Measurements from ENCODE around the gene MDFIC2.
"Not testable (repeated sequence)": the region's sequence is repeated elsewhere in the genome, so short reads cannot be mapped to it uniquely, and the experiment has no call there.

MDFIC2 gene

GRCh38 chr3:70256566-70256965, 55.9 kb downstream of the MDFIC2 start:
- no peak for DNase-seq (ENCODE audit: low spot score)

GRCh38 chr3:70250492-70250891, 61.9 kb downstream of the MDFIC2 start:
- DNase-seq (ENCODE audit: low spot score), result no peak

- DNase-seq (ENCODE audit: low spot score), result no peak
These were observed 62.8 kb downstream of the MDFIC2 start for GRCh38 chr3:70249509-70250160.

- DNase-seq (ENCODE audit: low spot score), result no peak
These were observed 63.6 kb downstream of the MDFIC2 start for GRCh38 chr3:70248856-70249255.

DNA sequence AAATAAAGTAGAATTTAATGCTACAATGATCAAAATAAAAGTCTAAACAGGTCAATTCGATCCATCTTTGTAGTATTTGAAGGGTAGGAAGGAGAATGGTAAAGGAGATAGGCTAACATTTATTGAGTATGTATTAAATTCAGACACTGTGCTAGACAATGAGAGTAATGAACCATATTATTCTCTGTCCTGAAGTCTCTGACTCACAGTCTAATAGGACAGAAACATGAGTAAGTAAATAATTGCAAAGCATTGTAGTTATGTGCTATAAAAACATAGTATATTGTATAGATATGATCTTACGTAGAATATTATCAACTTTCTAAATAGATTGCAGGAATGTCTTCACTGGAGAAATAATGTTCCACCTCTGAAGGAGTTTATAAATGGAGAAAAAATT, 64.5 kb downstream of the MDFIC2 start:
- no peak for DNase-seq (ENCODE audit: low spot score)

DNA sequence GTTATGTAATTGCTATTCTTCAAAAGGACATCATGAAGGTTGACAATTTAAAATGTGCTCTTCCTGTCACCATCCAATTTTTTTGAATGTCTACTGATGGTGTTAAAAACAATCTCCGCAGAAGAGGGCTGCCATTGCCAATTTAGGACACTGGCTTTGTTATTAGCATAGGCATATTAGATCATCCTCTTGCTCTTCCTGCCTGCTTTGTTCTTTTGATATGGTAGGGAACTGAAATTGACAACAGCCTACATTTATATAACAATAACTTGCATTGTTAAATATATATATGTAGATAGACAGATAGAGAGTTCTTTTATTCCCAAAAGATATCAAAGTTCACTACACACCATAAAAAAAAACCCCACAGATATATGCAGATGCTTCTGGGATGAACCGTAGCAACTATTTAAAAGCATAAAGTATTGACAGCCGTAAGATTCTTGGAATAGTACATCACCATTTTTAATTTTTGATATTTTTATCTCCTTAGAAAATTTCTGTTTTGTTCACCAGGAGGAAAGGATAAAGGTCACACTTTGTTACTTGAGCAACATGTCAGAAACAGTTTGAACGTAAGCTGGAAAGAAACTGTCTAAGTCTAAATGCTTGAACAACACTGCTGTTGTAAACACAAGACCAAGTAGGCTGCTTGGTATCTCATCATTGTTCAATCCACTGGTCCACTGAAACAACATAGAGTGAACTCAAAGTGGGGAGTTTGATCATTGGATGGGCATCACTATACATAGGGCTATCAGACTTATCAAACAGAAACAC, 66.5 kb downstream of the MDFIC2 start:
- DNase-seq (ENCODE audit: low spot score), result no peak

- DNase-seq (ENCODE audit: low spot score), result no peak
These were observed 68.0 kb downstream of the MDFIC2 start for GRCh38 chr3:70244422-70244821.

DNA sequence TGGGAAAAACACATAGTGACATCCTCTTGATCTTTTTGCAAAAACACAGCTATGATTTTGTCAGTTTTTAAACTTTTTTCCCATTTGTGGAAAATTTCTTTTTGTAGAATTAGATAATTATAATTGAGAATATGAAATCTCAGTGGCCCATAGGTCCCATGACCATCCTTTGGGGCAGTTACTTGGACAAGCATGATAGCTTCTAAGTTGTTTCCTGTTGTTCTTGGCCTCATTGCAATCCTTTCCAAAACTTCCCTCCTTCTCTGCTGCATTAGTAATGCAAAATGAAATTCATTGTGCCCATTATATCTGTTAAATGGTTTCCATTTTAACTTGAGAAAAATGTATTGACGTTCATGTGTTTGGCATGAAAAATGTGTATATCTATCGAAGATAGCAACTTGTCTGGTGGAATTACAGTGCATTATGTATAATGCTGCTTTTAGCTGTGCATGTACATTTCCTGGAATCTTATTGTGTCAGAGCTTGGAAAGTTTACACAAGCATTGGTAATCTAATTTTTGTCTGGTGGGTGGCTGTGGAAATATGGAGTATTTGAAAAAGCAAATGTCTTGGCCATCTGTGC, 70.0 kb downstream of the MDFIC2 start:
- no peak for DNase-seq (ENCODE audit: low spot score)

DNA sequence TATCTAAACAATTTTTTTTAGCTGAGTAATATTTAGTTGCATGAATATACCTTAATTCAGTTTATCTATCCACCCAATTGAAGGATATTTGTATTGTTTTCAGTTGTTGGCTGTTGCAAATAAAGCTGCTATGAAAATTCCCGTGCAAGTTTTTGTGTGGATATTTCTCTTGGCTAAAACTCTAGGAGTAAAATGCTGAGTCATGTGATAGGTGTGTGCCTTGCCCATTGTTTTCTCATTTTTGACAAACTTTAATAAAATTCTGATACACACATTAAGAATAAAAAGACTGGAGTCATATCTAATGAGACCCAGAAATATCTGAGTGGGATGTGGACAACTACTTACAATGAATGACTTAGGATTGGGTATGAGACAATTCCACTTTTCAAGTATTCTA, 78.6 kb downstream of the MDFIC2 start:
- no peak for DNase-seq (ENCODE audit: low spot score)

DNA sequence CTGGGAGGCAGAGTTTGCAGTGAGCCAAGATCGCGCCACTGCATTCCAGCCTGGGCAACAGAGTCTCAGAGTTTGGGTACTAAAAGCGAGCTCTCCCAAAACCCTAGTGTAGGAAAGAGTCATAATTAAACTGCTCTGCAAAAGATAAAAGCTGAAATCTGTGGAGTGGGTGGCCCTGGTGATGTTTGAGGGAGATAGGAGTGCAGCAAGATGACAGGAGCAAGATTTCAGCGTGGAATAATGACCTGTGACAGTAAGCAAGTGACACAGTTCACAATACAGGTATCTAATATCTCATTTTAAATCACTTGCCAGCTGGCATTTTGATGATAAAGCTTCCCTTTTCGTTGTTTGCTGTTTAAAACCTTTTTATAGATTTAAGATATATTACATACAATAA, 79.3 kb downstream of the MDFIC2 start:
- no peak for DNase-seq (ENCODE audit: low spot score)

DNA sequence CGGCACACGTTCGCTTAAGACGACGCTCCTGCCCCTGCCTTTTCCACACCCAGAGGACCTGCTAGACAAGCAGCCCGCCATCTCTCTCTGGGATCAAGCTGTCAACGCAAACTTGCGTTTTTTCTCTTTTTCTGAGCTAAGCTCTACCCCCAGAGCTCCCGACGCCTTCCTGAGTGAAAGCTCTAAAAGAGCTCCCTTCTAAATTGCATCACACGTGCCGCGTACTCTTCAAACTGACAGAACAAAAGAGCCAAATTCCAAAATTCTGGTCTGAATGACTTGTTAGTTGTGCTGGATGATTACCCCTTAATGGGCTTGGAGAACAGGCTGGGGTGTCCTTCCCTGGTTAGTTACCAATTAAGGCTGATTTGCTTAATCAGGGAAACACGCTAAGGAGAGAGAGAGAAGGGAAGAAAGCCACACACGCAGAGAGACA, 81.2 kb downstream of the MDFIC2 start:
- no peak for DNase-seq (ENCODE audit: low spot score)

DNA sequence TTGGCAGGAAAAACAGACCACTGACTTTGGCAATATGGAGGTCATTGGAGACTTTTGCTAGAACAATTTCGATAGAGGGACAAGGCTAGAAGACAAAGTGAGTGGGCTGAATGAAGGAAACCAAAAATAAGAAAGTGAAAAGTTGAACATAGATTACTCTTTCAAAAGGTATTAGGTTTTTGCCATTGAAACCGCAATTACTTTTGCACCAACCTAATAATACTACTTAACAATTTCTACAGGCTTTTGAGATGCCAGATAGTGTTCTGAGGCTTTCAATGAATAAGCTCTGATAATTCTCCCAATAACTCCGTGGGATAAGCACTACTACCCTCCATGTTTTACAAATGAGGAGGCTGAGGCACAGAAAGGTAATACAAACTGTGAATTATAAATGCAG, 85.0 kb downstream of the MDFIC2 start:
- DNase-seq (ENCODE audit: low spot score), result no peak

GRCh38 chr3:70225146-70225545, 87.3 kb downstream of the MDFIC2 start:
- DNase-seq (ENCODE audit: low spot score), result no peak

- no peak for DNase-seq (ENCODE audit: low spot score)
These were observed 88.1 kb downstream of the MDFIC2 start for GRCh38 chr3:70224337-70224736.

DNA sequence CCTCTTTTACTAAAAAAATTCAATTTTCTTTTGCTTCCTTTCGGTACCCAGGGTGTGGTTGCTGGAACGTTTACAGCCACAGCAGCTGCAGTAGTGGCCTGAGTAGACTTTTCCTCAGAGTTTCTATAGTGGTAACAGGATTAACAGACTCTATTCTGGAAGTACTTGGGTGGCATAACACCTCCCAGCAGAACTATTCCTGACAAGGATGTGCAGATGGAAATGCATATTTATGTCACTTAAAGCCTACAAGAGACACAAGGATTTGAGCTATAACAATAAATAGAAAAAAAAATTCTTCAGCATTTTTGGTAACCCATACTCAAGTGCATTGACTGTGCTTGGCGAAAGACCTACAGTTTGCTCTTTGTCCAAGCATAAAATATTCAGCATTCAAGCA, 94.0 kb downstream of the MDFIC2 start:
- DNase-seq (ENCODE audit: low spot score), result no peak

DNA sequence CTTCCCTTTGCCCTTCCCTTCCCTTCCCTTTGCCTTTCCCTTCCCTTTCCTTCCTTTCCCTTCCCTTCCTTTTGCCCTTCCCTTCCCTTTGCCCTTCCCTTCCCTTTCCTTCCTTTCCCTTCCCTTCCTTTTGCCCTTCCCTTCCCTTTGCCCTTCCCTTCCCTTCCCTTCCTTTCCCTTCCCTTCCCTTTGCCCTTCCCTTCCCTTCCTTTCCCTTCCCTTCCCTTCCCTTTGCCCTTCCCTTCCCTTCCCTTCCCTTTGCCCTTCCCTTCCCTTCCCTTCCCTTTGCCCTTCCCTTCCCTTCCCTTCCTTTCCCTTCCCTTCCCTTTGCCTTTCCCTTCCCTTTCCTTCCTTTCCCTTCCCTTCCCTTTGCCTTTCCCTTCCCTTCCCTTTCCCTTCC, 101.2 kb downstream of the MDFIC2 start:
- not testable (repeated sequence) for DNase-seq (ENCODE audit: low spot score)

- DNase-seq (ENCODE audit: low spot score), result no peak
These were observed 110.5 kb downstream of the MDFIC2 start for GRCh38 chr3:70201975-70202374.

DNA sequence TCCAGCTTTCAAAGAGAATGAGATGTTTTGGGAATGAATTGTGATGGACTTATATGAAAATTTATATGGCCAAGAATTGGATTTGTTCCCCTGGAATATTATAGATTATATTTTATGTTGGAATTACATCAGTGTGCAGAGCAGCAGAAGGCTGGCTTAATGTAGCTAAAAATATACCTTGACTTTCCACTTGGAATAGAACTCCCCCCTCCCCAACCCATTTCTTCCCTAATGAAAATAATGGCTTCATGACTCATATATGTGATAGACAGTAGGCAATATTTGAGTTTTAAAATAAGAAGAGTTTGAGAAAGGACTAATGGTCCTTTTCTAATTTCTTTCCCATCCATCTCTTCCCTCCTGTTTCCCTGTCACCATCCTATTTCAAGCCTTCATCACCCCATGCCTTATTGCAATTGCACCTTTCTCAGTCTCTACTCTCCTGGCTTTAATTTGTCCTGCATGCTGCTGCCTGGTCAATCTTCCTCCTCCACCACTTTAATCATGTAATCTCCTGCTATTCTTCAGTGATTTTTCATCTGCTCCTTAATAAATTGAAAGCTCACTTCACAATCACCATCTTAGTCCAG, 122.5 kb downstream of the MDFIC2 start:
- no peak for DNase-seq (ENCODE audit: low spot score)

DNA sequence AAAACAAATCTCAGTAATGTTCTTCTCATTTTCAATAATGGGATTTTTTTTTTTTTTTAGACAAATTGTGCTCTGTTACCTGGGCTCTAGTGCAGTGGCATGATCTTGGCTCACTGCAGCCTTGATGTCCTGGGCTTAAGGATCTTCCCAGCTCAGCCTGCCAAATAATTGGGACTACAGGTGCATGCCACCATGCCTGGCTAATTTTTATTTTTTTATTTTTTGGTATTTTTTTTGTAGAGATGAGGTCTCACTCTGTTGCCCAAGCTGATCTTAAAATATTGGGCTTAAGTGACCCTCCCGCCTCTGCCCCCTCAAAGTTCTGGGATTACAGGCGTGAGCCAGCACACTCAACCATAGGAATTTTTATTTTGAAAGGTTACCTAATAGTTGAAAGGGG, 126.2 kb downstream of the MDFIC2 start:
- DNase-seq (ENCODE audit: low spot score), result no peak

DNA sequence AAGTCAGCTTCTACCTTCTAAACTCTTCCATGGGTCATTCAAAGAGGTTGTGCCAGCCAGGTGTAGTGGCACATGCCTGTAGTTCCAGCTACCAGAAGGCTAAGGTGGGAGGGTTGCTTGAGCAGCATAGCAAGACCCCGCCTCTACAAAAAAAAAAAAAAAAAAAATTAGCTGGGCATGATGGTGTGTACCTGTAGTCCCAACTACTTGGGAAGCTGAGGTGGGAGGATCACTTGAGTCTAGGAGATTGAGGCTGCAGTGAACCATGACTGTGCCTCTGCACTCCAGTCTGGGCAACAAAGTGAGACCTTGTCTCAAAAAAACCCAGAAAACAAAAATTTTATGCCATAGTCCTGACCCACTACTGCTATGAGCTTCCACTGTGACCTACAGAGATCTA, 126.8 kb downstream of the MDFIC2 start:
- no peak for DNase-seq (ENCODE audit: low spot score)

GRCh38 chr3:70183781-70184504, 128.5 kb downstream of the MDFIC2 start:
- DNase-seq (ENCODE audit: low spot score), result no peak

DNA sequence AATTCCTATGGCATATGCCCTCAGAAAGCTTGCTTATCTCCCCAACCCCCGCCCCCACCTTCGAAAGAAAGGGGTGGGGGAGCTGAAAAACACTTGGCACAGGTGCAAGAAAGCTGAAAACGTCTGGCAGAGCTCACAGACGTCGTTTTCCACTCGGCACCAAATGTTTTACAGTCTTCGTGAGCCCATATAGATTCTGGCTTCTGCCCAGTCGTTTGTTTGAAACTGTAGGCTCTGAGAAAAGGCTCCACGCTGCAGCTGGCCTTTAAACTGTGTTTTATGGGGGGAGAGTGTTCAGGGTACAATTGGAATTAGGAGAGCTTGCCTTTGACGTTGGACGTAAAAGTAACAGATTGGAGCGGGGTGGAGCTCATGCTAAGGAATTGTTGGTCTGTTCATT, 130.3 kb downstream of the MDFIC2 start:
- DNase-seq (ENCODE audit: low spot score), result no peak
